Measurements from ENCODE around the gene FCAR.
"Not testable (repeated sequence)": the region's sequence is repeated elsewhere in the genome, so short reads cannot be mapped to it uniquely, and the experiment has no call there.

- not testable (repeated sequence) for TF ChIP-seq FOXA1 (IDR thresholded peaks at IDR 0.05); CTCF (IDR thresholded peaks at IDR 0.05; ENCODE audit: low read depth, low read length, missing input control); RAD21 (IDR thresholded peaks at IDR 0.05); ATF3 (IDR thresholded peaks at IDR 0.05); GABPA (IDR thresholded peaks at IDR 0.05 in 1 of 2, conservative IDR thresholded peaks at IDR 0.05 in 1 of 2); TAF1 (conservative IDR thresholded peaks at IDR 0.05); MAX (IDR thresholded peaks at IDR 0.05); REST (IDR thresholded peaks at IDR 0.05); EGR1 (IDR thresholded peaks at IDR 0.05; ENCODE audit: low read depth in 2 of 2); NR2F2 (IDR thresholded peaks at IDR 0.05)
Observed at GRCh38 chr19:54850061-54850640, 23.9 kb upstream of the FCAR start, which contains the start of gene KIR3DL2.
